Activated naive CD4-positive, alpha-beta T cell treated with Interleukin-2 at 50 U/mL for 16 hours (primary cell): ENCODE measurements around the gene TTC9.

Experiments used
- DNase-seq: peaks from one replicate; pipeline ENCODE4 v3.0.0-alpha.2; 2020

TTC9 gene

DNA sequence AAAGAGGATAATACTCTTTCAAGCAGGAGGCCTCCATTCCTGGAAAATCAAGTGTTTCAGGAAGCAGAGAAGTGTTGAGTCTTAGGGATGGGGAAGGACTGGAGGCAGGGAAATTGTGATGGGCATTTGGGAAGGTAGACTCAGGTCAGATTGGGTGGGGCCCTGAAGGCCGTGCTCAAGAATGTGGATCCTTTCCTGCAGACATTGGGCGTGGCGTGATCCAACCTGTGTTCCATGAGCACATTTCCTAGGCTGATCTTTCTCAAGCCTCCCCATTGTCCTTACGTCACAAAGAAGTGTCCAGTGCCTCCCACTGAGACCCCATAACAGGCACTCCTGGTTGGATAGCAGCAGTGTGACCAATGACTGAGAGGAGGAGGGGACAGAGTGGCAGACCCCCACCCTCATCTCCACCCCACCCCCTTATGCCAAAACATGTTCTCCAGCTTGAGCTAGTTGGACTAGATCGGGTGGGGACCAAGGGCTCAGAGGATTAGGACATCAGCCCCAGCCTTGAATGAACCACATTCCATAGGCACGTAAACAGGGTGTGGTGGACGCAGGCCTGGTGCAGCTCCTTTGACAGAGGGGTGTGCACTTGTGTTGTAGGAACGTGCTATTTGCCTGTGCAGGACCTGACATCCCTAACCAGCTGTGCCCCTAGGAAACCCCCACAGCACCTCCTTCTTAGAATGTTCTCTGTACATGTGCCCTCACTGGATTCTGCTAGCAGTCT is 76.8 kb downstream of the TTC9 start:
- DNase-seq: no peak

DNA sequence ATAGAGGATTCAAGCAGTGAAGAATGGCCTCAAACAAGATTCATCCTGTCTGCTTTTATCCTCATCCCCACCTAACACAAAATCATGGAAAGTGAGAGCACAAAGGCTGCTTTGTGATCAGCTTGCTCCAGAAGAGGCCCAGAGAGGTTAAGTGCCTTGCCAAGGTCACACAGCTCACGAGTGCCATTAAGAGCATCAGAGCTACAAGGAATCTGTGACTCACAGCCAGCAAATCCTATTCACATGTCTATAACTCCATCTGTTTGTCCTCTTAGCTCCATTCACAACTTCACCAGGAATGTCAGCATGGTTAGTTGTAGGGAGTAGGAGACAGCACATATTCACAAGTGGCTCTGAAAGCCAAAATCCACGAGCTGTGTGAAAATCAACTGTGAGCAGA is 79.8 kb downstream of the TTC9 start:
- no peak for DNase-seq

DNA sequence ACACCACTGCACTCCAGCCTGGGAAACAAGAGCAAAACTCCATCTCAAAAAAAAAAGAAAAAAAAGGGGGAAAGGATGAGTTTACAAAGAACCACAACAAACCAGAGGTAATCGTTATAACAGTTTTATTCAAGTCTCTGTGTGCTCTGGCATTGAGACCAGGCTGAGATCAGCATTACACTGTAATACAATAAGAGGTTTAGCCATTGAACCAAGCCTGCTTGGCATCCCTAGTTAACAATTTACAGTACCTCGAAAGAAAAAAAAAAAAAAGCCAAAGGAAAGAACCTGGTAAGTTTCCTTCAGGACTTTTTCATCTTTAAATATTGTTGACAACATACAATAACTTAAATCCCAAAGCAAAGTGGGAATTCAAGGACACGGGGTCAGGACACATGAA is 80.7 kb downstream of the TTC9 start:
- no peak for DNase-seq

DNA sequence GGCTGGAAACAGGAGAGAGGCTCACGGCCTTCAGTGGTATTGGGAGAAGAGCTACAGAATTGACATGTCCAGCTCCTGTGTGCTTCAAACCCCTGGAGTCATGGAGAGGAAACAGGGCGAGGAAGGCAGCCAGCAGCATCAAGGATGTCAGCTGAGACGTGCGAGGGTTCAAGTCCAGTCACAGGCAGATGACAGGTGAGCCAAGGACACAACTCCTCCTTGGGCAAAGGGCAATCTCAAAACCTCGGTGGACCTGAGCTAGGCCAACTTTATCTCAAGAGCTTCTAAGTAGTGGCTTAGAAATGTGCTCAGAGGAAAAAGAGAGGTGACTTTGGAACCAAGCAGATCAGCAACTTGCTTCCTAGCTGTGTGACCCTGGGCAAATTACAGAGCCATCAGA is 81.6 kb downstream of the TTC9 start:
- no peak for DNase-seq

DNA sequence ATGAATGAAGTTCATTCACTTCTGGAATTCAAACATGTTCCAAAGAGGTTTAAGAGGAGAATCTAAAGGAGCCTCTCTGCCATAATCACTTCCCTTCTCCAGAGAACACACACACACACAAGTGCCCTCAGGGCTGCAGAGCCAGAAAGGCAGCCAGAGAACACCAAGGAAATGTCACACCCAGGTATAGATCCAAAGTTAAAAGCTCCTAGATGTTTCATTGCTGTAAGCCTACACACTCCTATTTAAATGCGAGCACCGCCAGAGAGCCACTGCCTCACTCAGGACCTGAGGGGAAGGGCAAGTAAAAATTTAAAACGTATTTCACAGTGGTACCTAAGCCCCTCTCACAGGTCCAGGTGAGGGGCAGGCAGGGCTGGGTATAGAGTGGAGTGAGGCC is 82.4 kb downstream of the TTC9 start:
- no peak for DNase-seq

DNA sequence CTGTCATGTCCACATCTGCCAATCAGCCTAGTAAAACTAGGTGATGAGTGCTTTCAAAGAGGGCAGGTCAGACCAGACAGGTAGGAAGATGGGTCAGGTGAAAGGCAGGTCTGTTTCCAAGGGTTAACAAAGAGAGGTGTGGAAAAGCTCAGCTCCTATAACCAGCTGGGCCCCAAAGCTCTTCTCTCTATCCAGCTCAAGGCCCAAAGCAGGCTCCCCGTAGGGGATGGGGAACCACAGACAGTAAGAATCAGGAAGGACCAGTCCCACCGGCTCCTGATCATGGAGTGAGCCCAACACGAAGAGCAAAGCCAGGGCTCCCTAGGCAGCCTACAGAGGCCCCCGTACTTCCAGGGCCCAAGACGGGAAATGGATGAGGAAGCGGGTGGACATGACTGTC is 83.2 kb downstream of the TTC9 start:
- DNase-seq: no peak
